Kidney epithelial cell (primary cell): Measurements from ENCODE around the gene MAPK9. TPM values are rescaled to one million over a fixed set of nuclear protein-coding genes. Genes with fewer than 3 reads are reported as not detected.

Source experiments
- DNase-seq: peaks from one replicate; pipeline ENCODE4 v3.0.0-alpha.2; 2010; ENCODE audit warnings: low read depth
- H3K27me3 ChIP-seq: 2 replicates; pipeline ENCODE4 v1.6.0; 2011; ENCODE audit warnings: low read length; ENCODE audit not compliant: control insufficient read depth, insufficient read depth
- H3K36me3 ChIP-seq: 2 replicates; pipeline ENCODE4 v1.5.1; 2011; ENCODE audit warnings: low read length; ENCODE audit not compliant: control insufficient read depth, insufficient read depth
- H3K4me3 ChIP-seq: 2 replicates; pipeline ENCODE4 v1.5.1; 2011; ENCODE audit warnings: low read depth, mild to moderate bottlenecking, control low read depth, low read length
- CTCF ChIP-seq: IDR thresholded peaks from 2 replicates; pipeline ENCODE4 v1.5.1; 2011; ENCODE audit warnings: mild to moderate bottlenecking, moderate library complexity, low read length, control low read depth, inconsistent platforms; ENCODE audit not compliant: insufficient read depth, poor library complexity, severe bottlenecking
- total RNA-seq: library from RNA; depleted of rRNA; stranded (reverse); fragments of >200 nt; gene quantifications from 2 replicates; pipeline ENCODE4 v1.2.3, GENCODE V29; 2015

The MAPK9 gene
- total RNA-seq, 1 donor from 2014 or later = 22.5 TPM

- Histone ChIP-seq H3K27me3 (no peaks in the 10 kb centered on the region), H3K36me3 (no peaks in the 10 kb centered on the region), H3K4me3 (no peak overlapping the region)
- DNase-seq = no peak
- no peak for TF ChIP-seq CTCF
These were observed 44.5 kb upstream of the MAPK9 start for GRCh38 chr5:180336234-180337020.

GRCh38 chr5:180335614-180336233 is 43.8 kb upstream of the MAPK9 start:
- no peak for TF ChIP-seq CTCF
- H3K4me3 ChIP-seq = no peak overlapping the region
- no peak for DNase-seq
- H3K27me3 ChIP-seq = no peaks in the 10 kb centered on the region
- H3K36me3 ChIP-seq = no peaks in the 10 kb centered on the region

- no peaks in the 10 kb centered on the region for H3K36me3 ChIP-seq
These were observed 43.1 kb upstream of the MAPK9 start for GRCh38 chr5:180334751-180335613.

GRCh38 chr5:180334176-180334575 is 42.3 kb upstream of the MAPK9 start:
- no peak for DNase-seq
- TF ChIP-seq CTCF = no peak
- no peaks in the 10 kb centered on the region for H3K36me3 ChIP-seq
- no peaks in the 10 kb centered on the region for H3K27me3 ChIP-seq
- H3K4me3 ChIP-seq = no peak overlapping the region

More at GRCh38 chr5:180334751-180335613, 43.1 kb upstream of the MAPK9 start:
- H3K27me3 ChIP-seq = no peaks in the 10 kb centered on the region
- H3K4me3 ChIP-seq = no peak overlapping the region
- DNase-seq = no peak
- no peak for TF ChIP-seq CTCF

GRCh38 chr5:180333661-180334060 is 41.8 kb upstream of the MAPK9 start:
- Histone ChIP-seq H3K36me3 (no peaks in the 10 kb centered on the region), H3K27me3 (no peaks in the 10 kb centered on the region), H3K4me3 (no peak overlapping the region)
- DNase-seq = no peak
- TF ChIP-seq CTCF = no peak
